ENCODE results near the gene AK9. TPM values are rescaled to one million over a fixed set of nuclear protein-coding genes. Genes with fewer than 3 reads are reported as not detected.
A peak's percentile ranks its signal among the peaks of the same experiment; 100 is the strongest.
"Not testable (repeated sequence)": the region's sequence is repeated elsewhere in the genome, so short reads cannot be mapped to it uniquely, and the experiment has no call there.

AK9 gene
- total RNA-seq, 4 donors from 2014 or later: 3.9 to 8.2 (median 7.1) TPM

DNA sequence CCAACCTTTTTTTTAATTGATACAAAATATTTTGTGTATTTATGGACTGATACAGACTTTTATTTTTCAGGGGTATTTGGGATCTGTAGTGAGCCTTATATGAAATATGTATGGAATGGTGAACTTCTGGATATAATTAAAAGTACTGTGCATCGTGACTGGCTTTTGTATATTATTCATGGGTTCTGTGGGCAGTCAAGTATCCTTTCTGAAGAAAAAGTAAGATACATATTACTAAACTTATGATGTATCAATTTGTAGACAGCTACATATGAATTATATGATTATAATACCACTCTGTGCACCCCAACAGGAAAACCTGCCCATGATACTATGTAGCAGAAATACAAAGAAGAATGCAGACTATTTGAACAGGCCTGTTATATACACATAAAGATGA is 47.3 kb upstream of the AK9 start:
- TF ChIP-seq, protein P1, sequence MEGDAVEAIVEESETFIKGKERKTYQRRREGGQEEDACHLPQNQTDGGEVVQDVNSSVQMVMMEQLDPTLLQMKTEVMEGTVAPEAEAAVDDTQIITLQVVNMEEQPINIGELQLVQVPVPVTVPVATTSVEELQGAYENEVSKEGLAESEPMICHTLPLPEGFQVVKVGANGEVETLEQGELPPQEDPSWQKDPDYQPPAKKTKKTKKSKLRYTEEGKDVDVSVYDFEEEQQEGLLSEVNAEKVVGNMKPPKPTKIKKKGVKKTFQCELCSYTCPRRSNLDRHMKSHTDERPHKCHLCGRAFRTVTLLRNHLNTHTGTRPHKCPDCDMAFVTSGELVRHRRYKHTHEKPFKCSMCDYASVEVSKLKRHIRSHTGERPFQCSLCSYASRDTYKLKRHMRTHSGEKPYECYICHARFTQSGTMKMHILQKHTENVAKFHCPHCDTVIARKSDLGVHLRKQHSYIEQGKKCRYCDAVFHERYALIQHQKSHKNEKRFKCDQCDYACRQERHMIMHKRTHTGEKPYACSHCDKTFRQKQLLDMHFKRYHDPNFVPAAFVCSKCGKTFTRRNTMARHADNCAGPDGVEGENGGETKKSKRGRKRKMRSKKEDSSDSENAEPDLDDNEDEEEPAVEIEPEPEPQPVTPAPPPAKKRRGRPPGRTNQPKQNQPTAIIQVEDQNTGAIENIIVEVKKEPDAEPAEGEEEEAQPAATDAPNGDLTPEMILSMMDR (IDR thresholded peaks at IDR 0.05 in 4 of 5, conservative IDR thresholded peaks at IDR 0.05 in 1 of 5): no peak
- no peak for TF ChIP-seq POLR2A (IDR thresholded peaks at IDR 0.05)
- H3K27ac ChIP-seq: no peak overlapping the region
- in situ Hi-C loops (cut with MboI; ENCODE audit: low sequenced_read_pairs in 4 of 4) (no loop called here), intact Hi-C loops (cut with DNase I; ENCODE audit: low total_unique reads) (no loop called here)
- peaks cover 0 to 6% of the 10 kb centered on the region in 2 donors for H3K36me3 ChIP-seq
- H3K4me1 ChIP-seq: no peaks in the 10 kb centered on the region
- H3K4me3 ChIP-seq: no peak overlapping the region
- no peaks in the 10 kb centered on the region for H3K9me3 ChIP-seq
- ATAC-seq (no peak), DNase-seq (no peak)
- no peaks in the 10 kb centered on the region for H3K27me3 ChIP-seq

DNA sequence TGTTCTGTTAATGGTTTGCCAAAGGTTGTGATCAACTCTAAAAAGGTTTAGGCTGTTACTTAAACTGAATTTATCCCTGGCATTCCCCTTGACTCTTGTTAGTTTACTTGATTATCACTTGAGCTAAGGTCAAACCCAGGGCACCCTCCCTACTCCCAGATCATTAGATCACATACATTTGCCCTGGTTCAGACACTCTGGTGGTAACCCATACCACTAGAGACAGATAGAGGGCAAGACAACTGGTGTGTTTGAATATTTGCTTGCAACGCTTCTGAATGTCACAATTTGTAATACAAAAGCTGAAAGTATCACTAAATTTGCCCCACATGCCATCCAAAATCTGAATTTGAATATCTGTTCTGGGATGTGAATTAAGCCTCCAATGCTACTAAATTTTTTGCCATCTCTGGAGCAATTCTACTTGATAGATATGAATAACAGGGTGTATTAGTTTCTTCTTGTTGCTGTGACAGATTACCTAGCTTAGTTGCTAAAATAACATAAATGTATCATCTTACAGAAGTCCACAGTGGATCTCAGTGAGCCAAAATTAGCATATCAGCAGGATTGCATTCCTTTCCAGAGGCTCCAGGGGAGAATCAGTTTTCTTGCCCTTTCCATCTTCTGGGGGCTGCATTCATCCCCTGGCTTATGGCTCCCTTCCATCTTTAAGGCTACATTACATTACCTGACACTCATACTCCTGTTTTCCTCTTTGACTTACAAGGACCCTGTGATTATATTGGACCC is 45.4 kb upstream of the AK9 start:
- Histone ChIP-seq H3K27ac (no peak overlapping the region), H3K9me3 (no peaks in the 10 kb centered on the region), H3K36me3 (peaks cover 0 to 4% of the 10 kb centered on the region in 2 donors), H3K4me3 (no peak overlapping the region), H3K27me3 (no peaks in the 10 kb centered on the region), H3K4me1 (no peaks in the 10 kb centered on the region)
- intact Hi-C loops (cut with DNase I; ENCODE audit: low total_unique reads) (no loop called here), in situ Hi-C loops (cut with MboI; ENCODE audit: low sequenced_read_pairs in 4 of 4) (no loop called here)
- DNase-seq: no peak
- no peak for TF ChIP-seq POLR2A (IDR thresholded peaks at IDR 0.05)
- TF ChIP-seq, protein P1 (IDR thresholded peaks at IDR 0.05 in 4 of 5, conservative IDR thresholded peaks at IDR 0.05 in 1 of 5): no peak
- ATAC-seq: peak in 1 of 2 donors; percentile 56

DNA sequence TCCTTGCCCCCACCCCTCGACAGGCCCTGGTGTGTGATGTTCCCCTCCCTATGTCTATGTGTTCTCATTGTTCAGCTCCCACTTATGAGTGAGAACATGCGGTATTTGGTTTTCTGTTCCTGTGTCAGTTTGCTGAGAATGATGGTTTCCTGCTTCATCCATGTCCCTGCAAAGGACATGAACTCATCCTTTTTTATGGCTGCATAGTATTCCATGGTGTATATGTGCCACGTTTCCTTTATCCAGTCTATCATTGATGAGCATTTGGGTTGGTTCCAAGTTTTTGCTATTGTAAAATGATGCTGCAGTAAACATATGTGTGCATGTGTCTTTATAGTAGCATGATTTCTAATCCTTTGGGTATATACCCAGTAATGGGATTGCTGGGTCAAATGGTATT is 34.2 kb upstream of the AK9 start:
- ATAC-seq; in situ Hi-C loops (cut with MboI; ENCODE audit: low sequenced_read_pairs in 4 of 4): not testable (repeated sequence)

DNA sequence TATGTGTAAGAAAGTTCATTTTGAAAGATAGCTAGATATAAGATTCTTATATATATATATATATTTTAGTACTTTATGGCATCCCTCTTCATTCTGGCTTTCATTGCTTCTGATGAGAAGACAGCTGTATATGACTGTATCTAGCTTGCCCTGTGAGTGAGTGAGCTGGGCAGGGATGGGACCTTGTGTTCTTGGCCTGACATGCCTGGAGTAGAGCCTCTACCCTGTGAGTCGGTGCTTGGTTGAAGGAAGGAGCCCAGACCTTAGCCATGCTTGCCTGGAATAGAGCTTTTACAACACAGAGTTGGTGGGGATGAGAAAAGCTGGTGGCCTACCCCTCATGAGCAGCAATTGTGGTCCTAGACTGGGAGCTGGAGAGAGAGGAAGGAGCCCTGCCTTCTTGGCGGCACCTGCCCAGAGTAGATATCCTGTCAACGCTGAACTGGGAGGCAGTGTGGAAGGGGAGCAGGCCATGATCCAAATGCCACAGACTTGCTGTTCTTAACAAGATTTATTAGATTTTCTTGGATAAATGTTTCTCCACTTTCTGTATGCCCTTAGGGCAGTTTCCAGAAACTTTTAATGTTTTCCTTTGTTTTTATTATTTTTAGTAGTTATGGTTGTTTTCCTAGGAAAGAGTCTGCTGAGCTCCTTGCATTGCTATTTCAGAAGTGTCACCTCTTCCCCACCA is 31.7 kb upstream of the AK9 start:
- H3K27me3 ChIP-seq: no peaks in the 10 kb centered on the region
- H3K27ac ChIP-seq: no peak overlapping the region
- in situ Hi-C loops (cut with MboI; ENCODE audit: low sequenced_read_pairs in 4 of 4) (loop anchor here in 1 of 4 donors (25.0 kb wide), 1 partner anchor 665 kb away; no protein-coding TSS in a partner anchor), intact Hi-C loops (cut with DNase I; ENCODE audit: low total_unique reads) (no loop called here)
- DNase-seq: no peak
- peaks cover 0 to 17% of the 10 kb centered on the region in 2 donors for H3K36me3 ChIP-seq
- H3K4me1 ChIP-seq: no peaks in the 10 kb centered on the region
- H3K4me3 ChIP-seq: no peak overlapping the region
- TF ChIP-seq, protein P1 (IDR thresholded peaks at IDR 0.05 in 4 of 5, conservative IDR thresholded peaks at IDR 0.05 in 1 of 5): no peak
- no peak for TF ChIP-seq POLR2A (IDR thresholded peaks at IDR 0.05)
- ATAC-seq: no peak
- H3K9me3 ChIP-seq: no peaks in the 10 kb centered on the region

More for the DNA sequence above, 34.2 kb upstream of the AK9 start:
- H3K36me3 ChIP-seq; H3K27ac ChIP-seq; H3K27me3 ChIP-seq; intact Hi-C loops (cut with DNase I; ENCODE audit: low total_unique reads); DNase-seq; H3K4me3 ChIP-seq; H3K4me1 ChIP-seq; H3K9me3 ChIP-seq: not testable (repeated sequence)

DNA sequence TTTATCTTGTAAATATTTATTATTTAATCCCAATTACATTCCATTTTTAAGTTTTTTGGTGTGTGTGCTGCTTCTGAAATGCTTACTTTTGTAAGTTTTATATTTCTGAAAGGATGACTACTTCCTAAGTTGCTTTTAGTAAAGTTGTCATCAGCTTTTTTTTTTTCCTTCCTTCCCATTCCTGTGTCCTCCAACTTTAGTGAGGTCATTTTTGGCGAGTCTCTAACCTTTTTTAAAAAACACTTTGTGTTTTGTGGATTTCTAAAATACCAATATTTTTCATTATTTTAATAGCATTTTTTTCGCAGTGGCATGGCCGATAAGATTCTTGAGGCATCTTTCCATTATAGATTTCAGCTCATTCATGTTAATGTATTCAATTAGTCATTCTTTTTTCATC is 31.0 kb upstream of the AK9 start:
- H3K9me3 ChIP-seq: no peaks in the 10 kb centered on the region
- TF ChIP-seq POLR2A (IDR thresholded peaks at IDR 0.05): no peak
- TF ChIP-seq, protein P1 (IDR thresholded peaks at IDR 0.05 in 4 of 5, conservative IDR thresholded peaks at IDR 0.05 in 1 of 5): no peak
- H3K4me1 ChIP-seq: no peaks in the 10 kb centered on the region
- H3K4me3 ChIP-seq: no peak overlapping the region
- in situ Hi-C loops (cut with MboI; ENCODE audit: low sequenced_read_pairs in 4 of 4) (loop anchor here in 1 of 4 donors (25.0 kb wide), 1 partner anchor 665 kb away; no protein-coding TSS in a partner anchor), intact Hi-C loops (cut with DNase I; ENCODE audit: low total_unique reads) (no loop called here)
- H3K27me3 ChIP-seq: no peaks in the 10 kb centered on the region
- ATAC-seq (no peak), DNase-seq (no peak)
- peaks cover 0 to 18% of the 10 kb centered on the region in 2 donors for H3K36me3 ChIP-seq
- H3K27ac ChIP-seq: no peak overlapping the region

Measured in gastrocnemius medialis (tissue), 4 donors.